GM19023 (cell line): ENCODE measurements around the gene MCC.

Source experiments
- ATAC-seq: cut with Tn5 transposase; IDR thresholded peaks from one replicate; pipeline ENCODE4 v1.9.1; 2021; ENCODE audit warnings: mild to moderate bottlenecking, moderate library complexity; ENCODE audit not compliant: unreplicated experiment

MCC gene

GRCh38 chr5:113325054-113325453, 163.2 kb downstream of the MCC start:
- ATAC-seq: no peak

GRCh38 chr5:113321276-113321675, 167.0 kb downstream of the MCC start:
- ATAC-seq: no peak

- ATAC-seq: peak; percentile 73
Observed at GRCh38 chr5:113320273-113320780, 167.9 kb downstream of the MCC start.

- ATAC-seq: no peak
Observed at GRCh38 chr5:113319256-113320053, 168.8 kb downstream of the MCC start.

GRCh38 chr5:113317636-113318035, 170.6 kb downstream of the MCC start:
- ATAC-seq: no peak

- no peak for ATAC-seq
Observed at GRCh38 chr5:113311301-113311700, 177.0 kb downstream of the MCC start.

GRCh38 chr5:113302120-113302519, 186.1 kb downstream of the MCC start:
- ATAC-seq: no peak

- ATAC-seq: no peak
Observed at GRCh38 chr5:113299591-113299990, 188.7 kb downstream of the MCC start.

- ATAC-seq: no peak
Observed at GRCh38 chr5:113296676-113297075, 191.6 kb downstream of the MCC start.

- ATAC-seq: no peak
Observed at GRCh38 chr5:113295111-113295539, 193.1 kb downstream of the MCC start.

- peak; percentile 98 for ATAC-seq
Observed at GRCh38 chr5:113294311-113295110, 193.7 kb downstream of the MCC start.

GRCh38 chr5:113293975-113294310, 194.3 kb downstream of the MCC start:
- peak; percentile 27 for ATAC-seq

GRCh38 chr5:113293068-113293974, 194.9 kb downstream of the MCC start:
- ATAC-seq: no peak

GRCh38 chr5:113292462-113292861, 195.8 kb downstream of the MCC start:
- ATAC-seq: no peak

- no peak for ATAC-seq
Observed at GRCh38 chr5:113283558-113283957, 204.7 kb downstream of the MCC start.

- no peak for ATAC-seq
Observed at GRCh38 chr5:113282472-113282871, 205.8 kb downstream of the MCC start.

- no peak for ATAC-seq
Observed at GRCh38 chr5:113281194-113281593, 207.1 kb downstream of the MCC start.

- no peak for ATAC-seq
Observed at GRCh38 chr5:113280541-113280940, 207.7 kb downstream of the MCC start.

- ATAC-seq: no peak
Observed at GRCh38 chr5:113278976-113279375, 209.3 kb downstream of the MCC start.

GRCh38 chr5:113276493-113276892, 211.8 kb downstream of the MCC start:
- no peak for ATAC-seq

GRCh38 chr5:113276001-113276400, 212.3 kb downstream of the MCC start:
- no peak for ATAC-seq
